ENCODE data around the gene RLN3. TPM values are rescaled to one million over a fixed set of nuclear protein-coding genes. Genes with fewer than 3 reads are reported as not detected.

RLN3 gene
- total and polyA plus RNA-seq, 9 of the 15 experiments (the other 6 are each of a cell fraction or from before 2014, with no cell fraction given), result 0.31 to 1.2 (median 0.71) TPM; not detected in 6

DNA sequence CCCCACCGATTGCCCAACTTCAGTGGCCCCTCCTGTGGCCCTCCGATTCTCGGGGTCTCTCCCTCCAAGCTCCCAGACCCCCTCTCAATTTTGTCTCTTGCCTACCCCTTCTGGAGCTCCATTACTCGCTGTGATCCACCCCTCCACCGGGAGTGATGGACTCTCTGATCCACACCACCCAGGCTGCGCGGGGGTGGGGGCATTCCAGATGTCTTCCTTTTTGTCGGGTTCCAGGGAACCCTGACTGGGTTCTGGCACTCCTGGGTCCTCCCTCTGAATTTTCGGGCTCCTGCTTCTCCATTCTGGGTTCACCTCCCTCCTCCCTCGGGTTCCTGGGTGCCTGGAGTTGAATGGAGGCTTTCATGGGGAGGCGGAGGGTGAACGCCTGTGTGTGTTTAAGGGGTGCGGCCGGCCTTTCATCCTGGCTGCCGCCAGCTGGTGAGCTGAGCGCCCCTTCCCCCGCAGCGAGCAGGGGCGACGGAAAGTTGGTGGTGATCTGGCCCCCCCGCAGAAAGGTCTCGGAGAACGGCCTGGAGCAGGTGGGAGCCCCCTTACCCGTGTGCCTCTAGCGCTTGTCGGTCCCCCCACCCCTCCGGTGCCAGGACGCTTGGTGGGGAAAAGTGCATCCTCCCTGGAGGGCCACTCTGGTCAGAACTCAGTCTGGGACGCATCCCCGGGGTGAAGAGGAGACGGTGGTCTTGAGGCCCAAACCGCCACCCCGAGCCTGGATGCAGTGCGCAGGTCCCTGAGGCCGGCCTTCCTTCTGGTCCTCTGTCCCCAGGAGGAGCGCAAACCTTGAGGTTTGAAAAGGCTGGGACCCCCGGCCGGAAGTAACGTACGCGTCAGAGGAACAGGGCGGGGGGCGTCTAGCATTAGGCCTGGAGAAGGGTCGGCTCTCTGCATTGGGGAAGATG, 46.2 kb downstream of the RLN3 start (continued):
- TF ChIP-seq, protein P1, sequence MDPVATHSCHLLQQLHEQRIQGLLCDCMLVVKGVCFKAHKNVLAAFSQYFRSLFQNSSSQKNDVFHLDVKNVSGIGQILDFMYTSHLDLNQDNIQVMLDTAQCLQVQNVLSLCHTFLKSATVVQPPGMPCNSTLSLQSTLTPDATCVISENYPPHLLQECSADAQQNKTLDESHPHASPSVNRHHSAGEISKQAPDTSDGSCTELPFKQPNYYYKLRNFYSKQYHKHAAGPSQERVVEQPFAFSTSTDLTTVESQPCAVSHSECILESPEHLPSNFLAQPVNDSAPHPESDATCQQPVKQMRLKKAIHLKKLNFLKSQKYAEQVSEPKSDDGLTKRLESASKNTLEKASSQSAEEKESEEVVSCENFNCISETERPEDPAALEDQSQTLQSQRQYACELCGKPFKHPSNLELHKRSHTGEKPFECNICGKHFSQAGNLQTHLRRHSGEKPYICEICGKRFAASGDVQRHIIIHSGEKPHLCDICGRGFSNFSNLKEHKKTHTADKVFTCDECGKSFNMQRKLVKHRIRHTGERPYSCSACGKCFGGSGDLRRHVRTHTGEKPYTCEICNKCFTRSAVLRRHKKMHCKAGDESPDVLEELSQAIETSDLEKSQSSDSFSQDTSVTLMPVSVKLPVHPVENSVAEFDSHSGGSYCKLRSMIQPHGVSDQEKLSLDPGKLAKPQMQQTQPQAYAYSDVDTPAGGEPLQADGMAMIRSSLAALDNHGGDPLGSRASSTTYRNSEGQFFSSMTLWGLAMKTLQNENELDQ (CRISPR knock-in tag; IDR thresholded peaks at IDR 0.05; ENCODE audit: borderline replicate concordance), result no peak
- TF ChIP-seq MAFF (IDR thresholded peaks at IDR 0.05; ENCODE audit: low read length) (no peak), ZSCAN29 (IDR thresholded peaks at IDR 0.05) (no peak), TOE1 (IDR thresholded peaks at IDR 0.05; ENCODE audit: borderline replicate concordance) (peak; percentile 7; the same call in 1 of the 2 replicates), TOE1 (CRISPR knock-in tag; IDR thresholded peaks at IDR 0.05; ENCODE audit: borderline replicate concordance, low read depth) (no peak), MECOM (CRISPR knock-in tag; IDR thresholded peaks at IDR 0.05) (no peak), ZEB2 (IDR thresholded peaks at IDR 0.05) (no peak), FOXK2 (conservative IDR thresholded peaks at IDR 0.05 in 1 of 2, IDR thresholded peaks at IDR 0.05 in 1 of 2; ENCODE audit: low read depth in 2 of 2) (no peak), TCF7 (IDR thresholded peaks at IDR 0.05; ENCODE audit: borderline replicate concordance) (no peak), ZBTB17 (CRISPR knock-in tag; IDR thresholded peaks at IDR 0.05) (no peak), SNIP1 (IDR thresholded peaks at IDR 0.05; ENCODE audit: low read depth) (no peak), SMAD2 (IDR thresholded peaks at IDR 0.05; ENCODE audit: low read depth, low read length) (no peak)
- TF ChIP-seq, protein P2, sequence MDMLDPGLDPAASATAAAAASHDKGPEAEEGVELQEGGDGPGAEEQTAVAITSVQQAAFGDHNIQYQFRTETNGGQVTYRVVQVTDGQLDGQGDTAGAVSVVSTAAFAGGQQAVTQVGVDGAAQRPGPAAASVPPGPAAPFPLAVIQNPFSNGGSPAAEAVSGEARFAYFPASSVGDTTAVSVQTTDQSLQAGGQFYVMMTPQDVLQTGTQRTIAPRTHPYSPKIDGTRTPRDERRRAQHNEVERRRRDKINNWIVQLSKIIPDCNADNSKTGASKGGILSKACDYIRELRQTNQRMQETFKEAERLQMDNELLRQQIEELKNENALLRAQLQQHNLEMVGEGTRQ (CRISPR knock-in tag; IDR thresholded peaks at IDR 0.05), result no peak
- TF ChIP-seq, protein P3, sequence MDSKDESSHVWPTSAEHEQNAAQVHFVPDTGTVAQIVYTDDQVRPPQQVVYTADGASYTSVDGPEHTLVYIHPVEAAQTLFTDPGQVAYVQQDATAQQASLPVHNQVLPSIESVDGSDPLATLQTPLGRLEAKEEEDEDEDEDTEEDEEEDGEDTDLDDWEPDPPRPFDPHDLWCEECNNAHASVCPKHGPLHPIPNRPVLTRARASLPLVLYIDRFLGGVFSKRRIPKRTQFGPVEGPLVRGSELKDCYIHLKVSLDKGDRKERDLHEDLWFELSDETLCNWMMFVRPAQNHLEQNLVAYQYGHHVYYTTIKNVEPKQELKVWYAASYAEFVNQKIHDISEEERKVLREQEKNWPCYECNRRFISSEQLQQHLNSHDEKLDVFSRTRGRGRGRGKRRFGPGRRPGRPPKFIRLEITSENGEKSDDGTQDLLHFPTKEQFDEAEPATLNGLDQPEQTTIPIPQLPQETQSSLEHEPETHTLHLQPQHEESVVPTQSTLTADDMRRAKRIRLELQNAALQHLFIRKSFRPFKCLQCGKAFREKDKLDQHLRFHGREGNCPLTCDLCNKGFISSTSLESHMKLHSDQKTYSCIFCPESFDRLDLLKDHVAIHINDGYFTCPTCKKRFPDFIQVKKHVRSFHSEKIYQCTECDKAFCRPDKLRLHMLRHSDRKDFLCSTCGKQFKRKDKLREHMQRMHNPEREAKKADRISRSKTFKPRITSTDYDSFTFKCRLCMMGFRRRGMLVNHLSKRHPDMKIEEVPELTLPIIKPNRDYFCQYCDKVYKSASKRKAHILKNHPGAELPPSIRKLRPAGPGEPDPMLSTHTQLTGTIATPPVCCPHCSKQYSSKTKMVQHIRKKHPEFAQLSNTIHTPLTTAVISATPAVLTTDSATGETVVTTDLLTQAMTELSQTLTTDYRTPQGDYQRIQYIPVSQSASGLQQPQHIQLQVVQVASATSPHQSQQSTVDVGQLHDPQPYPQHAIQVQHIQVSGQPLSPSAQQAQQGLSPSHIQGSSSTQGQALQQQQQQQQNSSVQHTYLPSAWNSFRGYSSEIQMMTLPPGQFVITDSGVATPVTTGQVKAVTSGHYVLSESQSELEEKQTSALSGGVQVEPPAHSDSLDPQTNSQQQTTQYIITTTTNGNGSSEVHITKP (IDR thresholded peaks at IDR 0.05; ENCODE audit: partially characterized antibody), result peak; percentile 51
- TF ChIP-seq, protein P4, sequence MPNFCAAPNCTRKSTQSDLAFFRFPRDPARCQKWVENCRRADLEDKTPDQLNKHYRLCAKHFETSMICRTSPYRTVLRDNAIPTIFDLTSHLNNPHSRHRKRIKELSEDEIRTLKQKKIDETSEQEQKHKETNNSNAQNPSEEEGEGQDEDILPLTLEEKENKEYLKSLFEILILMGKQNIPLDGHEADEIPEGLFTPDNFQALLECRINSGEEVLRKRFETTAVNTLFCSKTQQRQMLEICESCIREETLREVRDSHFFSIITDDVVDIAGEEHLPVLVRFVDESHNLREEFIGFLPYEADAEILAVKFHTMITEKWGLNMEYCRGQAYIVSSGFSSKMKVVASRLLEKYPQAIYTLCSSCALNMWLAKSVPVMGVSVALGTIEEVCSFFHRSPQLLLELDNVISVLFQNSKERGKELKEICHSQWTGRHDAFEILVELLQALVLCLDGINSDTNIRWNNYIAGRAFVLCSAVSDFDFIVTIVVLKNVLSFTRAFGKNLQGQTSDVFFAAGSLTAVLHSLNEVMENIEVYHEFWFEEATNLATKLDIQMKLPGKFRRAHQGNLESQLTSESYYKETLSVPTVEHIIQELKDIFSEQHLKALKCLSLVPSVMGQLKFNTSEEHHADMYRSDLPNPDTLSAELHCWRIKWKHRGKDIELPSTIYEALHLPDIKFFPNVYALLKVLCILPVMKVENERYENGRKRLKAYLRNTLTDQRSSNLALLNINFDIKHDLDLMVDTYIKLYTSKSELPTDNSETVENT (CRISPR knock-in tag; IDR thresholded peaks at IDR 0.05), result no peak
- TF ChIP-seq, protein P5, sequence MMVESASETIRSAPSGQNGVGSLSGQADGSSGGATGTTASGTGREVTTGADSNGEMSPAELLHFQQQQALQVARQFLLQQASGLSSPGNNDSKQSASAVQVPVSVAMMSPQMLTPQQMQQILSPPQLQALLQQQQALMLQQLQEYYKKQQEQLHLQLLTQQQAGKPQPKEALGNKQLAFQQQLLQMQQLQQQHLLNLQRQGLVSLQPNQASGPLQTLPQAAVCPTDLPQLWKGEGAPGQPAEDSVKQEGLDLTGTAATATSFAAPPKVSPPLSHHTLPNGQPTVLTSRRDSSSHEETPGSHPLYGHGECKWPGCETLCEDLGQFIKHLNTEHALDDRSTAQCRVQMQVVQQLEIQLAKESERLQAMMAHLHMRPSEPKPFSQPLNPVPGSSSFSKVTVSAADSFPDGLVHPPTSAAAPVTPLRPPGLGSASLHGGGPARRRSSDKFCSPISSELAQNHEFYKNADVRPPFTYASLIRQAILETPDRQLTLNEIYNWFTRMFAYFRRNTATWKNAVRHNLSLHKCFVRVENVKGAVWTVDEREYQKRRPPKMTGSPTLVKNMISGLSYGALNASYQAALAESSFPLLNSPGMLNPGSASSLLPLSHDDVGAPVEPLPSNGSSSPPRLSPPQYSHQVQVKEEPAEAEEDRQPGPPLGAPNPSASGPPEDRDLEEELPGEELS (CRISPR knock-in tag; IDR thresholded peaks at IDR 0.05; ENCODE audit: borderline replicate concordance), result no peak

Measured in K562 (cell line).